Thymus (tissue), 11 donors: ENCODE results near the gene NOL4L. TPM values are rescaled to one million over a fixed set of nuclear protein-coding genes. Genes with fewer than 3 reads are reported as not detected.

Experiments used
- DNase-seq, 9 donors: peaks; one replicate each; pipeline ENCODE4 v3.0.0-alpha.2; 2013; ENCODE audit warnings: low spot score in 9 of 9, low read depth in 6 of 9, missing footprints in 1 of 9
- H3K27ac ChIP-seq, 2 donors: one replicate each; pipeline ENCODE4 v1.5.1; 2013; ENCODE audit warnings: control low read depth in 1 of 2, low read depth in 1 of 2, low read length in 1 of 2, mild to moderate bottlenecking in 1 of 2, moderate library complexity in 1 of 2
- H3K27me3 ChIP-seq, 2 donors: one replicate each; pipeline ENCODE4 v1.5.1; 2013; ENCODE audit warnings: low read length in 1 of 2; ENCODE audit not compliant: control insufficient read depth in 2 of 2, insufficient read depth in 1 of 2
- H3K36me3 ChIP-seq, 2 donors: one replicate each; pipeline ENCODE4 v1.5.1; 2013; ENCODE audit warnings: low read length in 1 of 2, mild to moderate bottlenecking in 1 of 2, moderate library complexity in 1 of 2; ENCODE audit not compliant: control insufficient read depth in 2 of 2, insufficient read depth in 2 of 2
- H3K4me1 ChIP-seq, 2 donors: one replicate each; pipeline ENCODE4 v1.5.1; 2013; ENCODE audit warnings: low read length in 2 of 2; ENCODE audit not compliant: control insufficient read depth in 2 of 2, insufficient read depth in 2 of 2
- H3K4me3 ChIP-seq, 2 donors: one replicate each; pipeline ENCODE4 v1.5.1; 2013; ENCODE audit warnings: low read length in 2 of 2, control low read depth in 1 of 2, mild to moderate bottlenecking in 1 of 2
- H3K9me3 ChIP-seq, 2 donors: one replicate each; pipeline ENCODE4 v1.5.1; 2013; ENCODE audit warnings: low read length in 1 of 2, mild to moderate bottlenecking in 1 of 2; ENCODE audit not compliant: control insufficient read depth in 2 of 2, insufficient read depth in 1 of 2
- WGBS: extraction: QIAGEN DNeasy Blood & Tissue Kit; methylation state at CpG from one replicate; pipeline ENCODE4 v1.1.7; 2013; 5-methylcytosine and 5-hydroxymethylcytosine counted together
- polyA plus RNA-seq: library from polyadenylated mRNA; stranded (reverse); fragments of 200-250 nt; gene quantifications from one replicate; pipeline ENCODE4 v1.2.3, GENCODE V29; 2013
- total RNA-seq: library from RNA; stranded (reverse); fragments of 120-200 nt; gene quantifications from one replicate; pipeline ENCODE4 v1.2.4, GENCODE V29; 2013
- donor health status: healthy.

NOL4L gene
- total and polyA plus RNA-seq, 2 donors = 12.4 to 14.1 TPM

DNA sequence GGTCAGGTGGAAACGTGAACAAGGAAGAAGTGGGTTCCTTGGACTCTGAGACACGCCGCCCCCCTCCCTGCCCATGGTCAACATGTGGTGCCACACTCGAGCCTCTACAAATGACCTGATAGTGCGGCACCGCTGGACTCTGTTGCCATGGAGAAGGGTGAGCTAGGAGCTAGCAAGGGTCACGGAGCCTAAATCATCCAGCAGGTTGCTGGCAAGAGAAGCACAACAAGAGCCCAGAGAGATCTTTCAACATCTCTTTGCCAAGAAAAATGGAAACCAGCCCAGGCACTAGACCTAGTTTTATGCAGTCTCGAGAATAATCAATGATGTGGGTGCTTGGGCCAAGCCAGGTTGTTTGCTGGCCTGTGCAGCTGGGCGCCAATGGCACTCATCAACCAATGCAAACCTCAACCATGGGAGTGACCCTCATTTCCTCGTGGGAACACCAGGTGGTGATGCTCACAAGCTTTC is 69.5 kb downstream of the NOL4L start:
- no peak for DNase-seq
- no peak overlapping the region for H3K27ac ChIP-seq
- 96% methylated on average over 10 of the region's 10 CpGs for WGBS
- peaks cover 15 to 83% of the 10 kb centered on the region in 2 donors for H3K4me1 ChIP-seq
- H3K27me3 ChIP-seq = no peaks in the 10 kb centered on the region
- H3K9me3 ChIP-seq = no peaks in the 10 kb centered on the region
- H3K4me3 ChIP-seq = no peak overlapping the region
- peaks cover 48 to 57% of the 10 kb centered on the region in 2 donors for H3K36me3 ChIP-seq

DNA sequence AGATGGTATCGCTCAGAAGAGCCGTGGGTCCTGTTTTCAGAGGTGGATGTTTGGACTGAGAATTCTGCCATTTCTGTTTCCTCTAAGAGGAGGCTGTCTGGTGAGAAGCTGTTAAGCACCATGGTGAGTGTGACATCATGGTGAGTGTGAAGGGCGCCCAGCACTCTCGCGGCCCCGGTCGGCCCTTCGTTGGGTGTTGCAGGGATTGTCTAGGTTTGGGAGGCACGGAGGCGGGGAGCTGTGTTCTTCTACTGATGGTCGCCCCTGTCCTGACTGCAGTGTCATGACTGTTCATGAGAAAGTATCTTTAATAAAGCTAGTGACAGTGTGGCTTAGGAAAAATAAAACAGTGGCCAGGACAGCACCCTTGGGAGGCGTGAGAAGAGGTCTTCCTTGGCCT is 70.4 kb downstream of the NOL4L start:
- peaks cover 15 to 90% of the 10 kb centered on the region in 2 donors for H3K4me1 ChIP-seq
- 97% methylated on average over 12 of the region's 12 CpGs for WGBS
- DNase-seq = no peak
- H3K27me3 ChIP-seq = no peaks in the 10 kb centered on the region
- H3K36me3 ChIP-seq = peaks cover 41 to 51% of the 10 kb centered on the region in 2 donors
- no peak overlapping the region for H3K27ac ChIP-seq
- no peak overlapping the region for H3K4me3 ChIP-seq
- H3K9me3 ChIP-seq = no peaks in the 10 kb centered on the region

DNA sequence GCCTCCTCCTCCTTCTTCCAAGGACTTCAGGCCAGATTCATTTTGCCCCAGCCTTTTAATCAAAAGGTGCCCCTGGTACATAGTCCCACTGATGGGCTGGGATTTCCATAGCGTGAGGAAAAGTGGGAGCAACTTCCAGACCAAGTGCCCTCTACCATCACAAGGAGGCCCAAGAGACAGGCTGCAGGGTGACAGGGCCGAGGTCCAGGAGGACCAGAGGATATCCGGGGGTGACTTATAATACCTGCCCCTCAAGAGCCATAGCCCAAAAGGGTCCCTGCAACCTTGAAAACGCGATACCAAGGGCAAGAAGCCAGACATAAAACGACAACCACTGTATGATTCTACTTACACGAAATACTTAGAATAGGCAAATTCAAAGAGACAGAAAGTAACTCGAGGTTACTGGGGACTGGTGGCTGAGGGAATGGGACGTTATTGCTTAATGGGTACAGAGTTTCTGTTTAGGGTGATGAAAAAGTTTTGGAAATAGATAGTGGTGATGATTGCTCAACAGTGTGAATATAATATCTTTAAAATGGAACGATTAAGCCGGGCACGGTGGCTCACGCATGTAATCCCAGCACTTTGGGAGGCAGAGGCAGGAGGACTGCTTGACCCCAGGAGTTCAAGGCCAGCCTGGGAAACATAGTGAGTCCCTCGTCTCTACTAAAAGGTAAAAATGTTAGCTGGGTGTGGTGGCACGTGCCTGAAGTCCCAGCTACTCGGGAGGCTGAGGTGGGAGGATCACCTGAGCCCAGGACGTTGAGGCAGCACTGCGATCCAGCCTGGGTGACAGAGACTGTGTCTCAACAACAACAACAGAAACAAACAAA is 71.9 kb downstream of the NOL4L start:
- DNase-seq = no peak
- Histone ChIP-seq H3K27me3 (no peaks in the 10 kb centered on the region), H3K36me3 (peaks cover 27 to 37% of the 10 kb centered on the region in 2 donors), H3K4me3 (peak overlapping the region; percentile 54 to 87), H3K9me3 (no peaks in the 10 kb centered on the region), H3K4me1 (peaks cover 24 to 94% of the 10 kb centered on the region in 2 donors), H3K27ac (peak overlapping the region; percentile 59 to 64)
- WGBS = 82% methylated on average over 18 of the region's 18 CpGs

DNA sequence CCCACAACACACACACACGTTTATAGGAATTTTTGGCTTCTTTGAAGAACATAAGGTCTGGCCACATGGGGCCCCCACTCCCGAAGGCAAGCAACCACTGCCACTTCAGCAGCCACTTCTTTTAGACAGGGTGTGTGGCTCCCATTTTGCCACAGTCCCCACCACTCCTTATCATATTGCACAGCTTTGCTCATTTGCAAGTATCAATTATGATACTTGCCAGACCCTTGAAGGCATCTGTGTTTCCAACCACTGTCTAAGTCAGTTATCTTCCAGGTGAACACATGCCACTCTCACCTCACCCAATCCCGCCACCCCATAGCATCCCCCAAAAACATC is 73.1 kb downstream of the NOL4L start:
- peak overlapping the region; percentile 54 to 87 for H3K4me3 ChIP-seq
- no peaks in the 10 kb centered on the region for H3K27me3 ChIP-seq
- peak overlapping the region in 1 of 2 donors; percentile 96 for H3K27ac ChIP-seq
- WGBS = 37% methylated on average over 3 of the region's 3 CpGs
- peaks cover 15 to 27% of the 10 kb centered on the region in 2 donors for H3K36me3 ChIP-seq
- no peaks in the 10 kb centered on the region for H3K9me3 ChIP-seq
- DNase-seq = peak in 1 of 9 donors; percentile 54
- H3K4me1 ChIP-seq = peaks cover 34 to 95% of the 10 kb centered on the region in 2 donors

DNA sequence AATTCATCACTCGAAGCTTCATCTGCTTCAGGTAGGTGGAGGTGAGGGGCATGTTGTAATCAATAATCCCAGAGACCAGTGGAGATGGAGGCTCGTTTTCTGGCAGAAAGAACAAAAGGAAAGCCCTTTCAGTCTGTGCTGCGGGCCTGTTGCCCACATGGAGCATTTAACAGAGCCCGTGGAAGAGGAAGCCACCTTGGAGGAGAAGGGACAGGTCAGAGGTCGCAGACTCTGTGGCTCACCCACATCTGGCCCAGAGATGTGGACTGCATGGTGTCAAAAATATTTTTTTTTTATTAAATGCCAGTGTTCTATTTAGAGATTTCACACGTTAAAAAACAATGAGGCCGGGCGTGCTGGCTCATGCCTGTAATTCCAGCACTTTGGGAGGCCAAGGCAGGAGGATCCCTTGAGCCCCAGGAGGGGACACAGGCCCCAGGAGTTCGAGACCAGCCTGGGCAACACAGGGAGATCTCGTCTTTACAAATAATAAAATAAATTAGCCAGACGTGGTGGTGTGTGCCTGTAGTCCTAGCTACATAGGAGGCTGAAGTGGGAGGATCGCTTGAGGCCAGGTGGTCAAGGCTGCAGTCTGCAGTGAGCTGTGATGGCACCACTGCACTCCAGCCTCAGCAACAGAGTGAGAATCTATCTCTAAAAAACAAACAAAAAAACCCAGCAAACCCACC is 73.6 kb downstream of the NOL4L start:
- Histone ChIP-seq H3K4me3 (peak overlapping the region; percentile 54 to 87), H3K4me1 (peaks cover 35 to 95% of the 10 kb centered on the region in 2 donors), H3K27me3 (no peaks in the 10 kb centered on the region), H3K36me3 (peaks cover 12 to 26% of the 10 kb centered on the region in 2 donors), H3K27ac (peak overlapping the region; percentile 95 to 96), H3K9me3 (no peaks in the 10 kb centered on the region)
- no peak for DNase-seq
- WGBS = 67% methylated on average over 12 of the region's 12 CpGs

DNA sequence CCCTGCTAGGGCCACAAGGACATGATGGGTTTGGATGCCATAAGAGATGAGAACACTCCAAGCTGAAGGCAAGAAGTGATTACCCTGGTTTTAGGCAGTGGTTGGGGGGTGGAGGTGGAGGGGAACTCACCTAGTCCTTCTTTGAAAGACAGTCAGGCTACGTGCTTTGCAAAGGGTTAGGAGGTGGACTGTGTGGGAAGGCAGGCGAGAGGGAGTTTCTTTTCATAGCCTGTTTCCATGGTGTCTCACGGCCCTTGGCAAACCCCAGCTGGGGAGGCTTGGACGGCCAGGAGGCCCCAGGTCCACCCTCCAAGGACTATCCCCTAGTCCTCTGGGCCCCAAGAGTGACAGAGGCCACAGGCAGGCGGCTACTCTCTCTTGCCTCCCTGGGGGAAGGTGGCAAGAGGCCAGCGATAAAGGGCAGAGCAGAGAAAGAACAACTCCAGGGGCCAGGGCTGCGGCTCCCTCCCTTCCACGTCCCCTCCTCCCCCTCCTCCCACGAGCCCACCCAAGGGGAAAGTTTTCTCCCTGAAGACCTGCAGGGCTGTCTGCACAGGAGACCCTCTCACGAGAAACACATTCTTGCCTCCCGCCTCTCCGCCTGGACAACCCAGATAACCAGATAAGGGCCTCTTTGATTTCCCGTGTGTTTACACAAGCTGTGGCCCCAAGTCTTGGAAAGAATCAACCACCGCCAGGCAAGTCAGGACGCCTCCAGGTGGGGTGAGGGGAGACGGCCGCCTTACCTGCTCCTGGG is 74.4 kb downstream of the NOL4L start:
- Histone ChIP-seq H3K36me3 (peaks cover 5 to 19% of the 10 kb centered on the region in 2 donors), H3K27ac (peak overlapping the region; percentile 95 to 96), H3K4me1 (peaks cover 36 to 94% of the 10 kb centered on the region in 2 donors), H3K9me3 (no peaks in the 10 kb centered on the region), H3K4me3 (peak overlapping the region; percentile 54 to 87), H3K27me3 (no peaks in the 10 kb centered on the region)
- WGBS = 21% methylated on average over 17 of the region's 17 CpGs
- DNase-seq = peak in 1 of 9 donors; percentile 53

DNA sequence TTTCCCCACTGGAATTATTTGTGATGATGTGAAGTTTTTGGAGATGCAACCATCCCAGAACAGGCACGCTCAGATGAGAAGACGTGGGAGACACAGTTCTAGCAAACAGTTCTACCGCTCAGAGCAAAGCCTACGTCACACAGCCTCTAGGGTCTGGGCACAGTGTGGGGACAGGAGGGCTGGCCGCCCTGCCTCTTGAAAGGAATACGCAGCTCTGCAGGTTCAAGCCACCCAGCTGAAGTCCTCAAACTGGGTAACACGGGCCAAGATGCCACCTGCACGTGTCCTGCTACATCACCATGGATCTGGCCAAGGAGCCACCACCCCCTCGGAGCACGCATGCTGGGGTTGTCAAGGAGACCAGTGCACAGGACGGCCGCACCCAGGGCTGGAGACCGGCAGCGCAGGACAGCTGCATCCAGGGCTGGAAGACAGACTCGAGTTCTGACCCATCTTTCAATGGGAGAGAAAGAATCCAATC is 75.0 kb downstream of the NOL4L start:
- no peaks in the 10 kb centered on the region for H3K27me3 ChIP-seq
- 36% methylated on average over 15 of the region's 15 CpGs for WGBS
- DNase-seq = no peak

DNA sequence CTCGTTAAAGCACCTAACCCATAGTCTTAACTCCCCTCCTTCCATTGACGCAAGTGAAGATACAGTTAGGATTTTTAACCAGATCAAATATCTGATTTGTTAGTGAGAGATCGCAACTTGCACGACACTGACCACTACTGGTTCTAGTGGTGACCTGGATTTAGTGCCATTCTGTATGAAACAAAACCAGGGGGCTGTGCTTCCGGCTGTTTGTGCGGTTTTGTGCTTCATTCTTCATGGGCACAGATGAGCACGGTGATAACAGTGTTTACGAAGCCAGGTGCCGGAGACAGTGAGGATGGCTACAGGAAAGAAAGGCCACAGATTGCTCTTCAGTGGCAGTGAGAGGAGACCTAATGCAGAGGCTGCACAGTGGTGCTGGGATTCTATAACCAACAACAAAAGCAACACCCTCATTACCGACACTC is 75.5 kb downstream of the NOL4L start:
- H3K4me1 ChIP-seq = peaks cover 34 to 92% of the 10 kb centered on the region in 2 donors
- no peaks in the 10 kb centered on the region for H3K27me3 ChIP-seq
- peak in 7 of 9 donors; percentile 83 to 95 (median 86) for DNase-seq
- H3K4me3 ChIP-seq = peak overlapping the region; percentile 54 to 87
- H3K27ac ChIP-seq = peak overlapping the region; percentile 95 to 96
- H3K36me3 ChIP-seq = peaks cover 0 to 13% of the 10 kb centered on the region in 2 donors
- WGBS = 6% methylated on average over 10 of the region's 10 CpGs
- H3K9me3 ChIP-seq = no peaks in the 10 kb centered on the region

More for the DNA sequence above, 75.0 kb downstream of the NOL4L start:
- Histone ChIP-seq H3K27ac (peak overlapping the region; percentile 95 to 96), H3K36me3 (peaks cover 0 to 13% of the 10 kb centered on the region in 2 donors), H3K4me3 (peak overlapping the region; percentile 54 to 87), H3K4me1 (peaks cover 36 to 93% of the 10 kb centered on the region in 2 donors), H3K9me3 (no peaks in the 10 kb centered on the region)
